NCI-H345 treated with DMSO at 0.1 percent for 48 hours (cell line): ENCODE data around the gene TOP2A.

Experiments
- DNase-seq: peaks from one replicate; lab custom pipeline; 2025; ENCODE audit not compliant: unreplicated experiment; lab: John Stamatoyannopoulos, UW

The TOP2A gene

DNA sequence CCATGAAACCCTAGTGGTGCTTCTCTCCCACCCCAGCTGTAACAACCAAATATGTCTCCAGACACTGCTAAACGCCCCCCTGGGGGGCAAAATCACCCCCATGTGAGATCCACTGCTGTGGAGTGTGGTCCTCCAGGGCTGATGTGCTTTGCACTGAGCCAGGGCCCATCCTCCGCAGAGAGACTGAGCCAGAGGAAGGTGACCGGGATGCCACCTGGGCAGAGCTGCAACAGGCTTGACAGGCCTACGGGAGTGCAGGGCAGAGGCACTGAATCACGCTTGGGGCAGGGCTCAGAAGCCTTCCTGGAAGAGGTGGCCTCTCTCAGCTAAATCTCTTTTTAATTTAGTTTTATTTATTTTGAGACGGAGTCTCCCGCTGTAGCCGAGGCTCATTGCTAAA lies 57.6 kb downstream of the TOP2A start:
- DNase-seq = no peak

DNA sequence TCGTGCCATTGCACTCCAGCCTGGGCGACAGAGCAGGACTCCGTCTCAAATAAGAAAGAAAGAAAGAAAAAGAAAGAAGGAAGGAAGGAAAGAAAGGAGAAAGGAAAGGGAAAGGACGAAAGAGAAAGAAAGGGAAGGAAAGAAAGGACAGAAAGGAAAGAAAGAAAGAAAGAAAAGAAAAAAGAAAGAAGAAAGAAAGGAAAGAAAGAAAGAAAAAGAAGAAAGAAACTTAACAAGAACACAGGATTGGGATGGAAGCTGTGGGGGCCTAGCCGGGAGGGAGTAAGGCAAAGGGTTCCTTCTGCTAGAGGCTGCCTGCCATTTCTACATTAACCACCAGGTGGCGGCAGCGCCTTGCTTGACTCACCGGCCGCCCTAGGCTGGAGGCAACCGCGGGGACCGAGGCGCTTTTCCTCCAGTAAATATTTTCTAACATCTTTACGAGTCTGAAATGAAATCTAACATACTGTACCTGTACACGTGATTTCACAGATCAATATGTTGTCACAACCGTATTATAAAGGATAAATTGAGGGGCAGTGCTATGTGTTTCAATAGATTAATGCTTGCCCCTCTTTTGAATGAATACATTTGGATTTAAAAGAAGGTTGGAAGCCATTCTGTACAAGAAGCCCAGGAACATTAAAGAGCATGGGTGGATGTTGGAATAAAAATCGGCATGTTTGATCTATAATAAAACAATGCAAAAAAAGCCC lies 59.2 kb downstream of the TOP2A start:
- peak; percentile 65 for DNase-seq

DNA sequence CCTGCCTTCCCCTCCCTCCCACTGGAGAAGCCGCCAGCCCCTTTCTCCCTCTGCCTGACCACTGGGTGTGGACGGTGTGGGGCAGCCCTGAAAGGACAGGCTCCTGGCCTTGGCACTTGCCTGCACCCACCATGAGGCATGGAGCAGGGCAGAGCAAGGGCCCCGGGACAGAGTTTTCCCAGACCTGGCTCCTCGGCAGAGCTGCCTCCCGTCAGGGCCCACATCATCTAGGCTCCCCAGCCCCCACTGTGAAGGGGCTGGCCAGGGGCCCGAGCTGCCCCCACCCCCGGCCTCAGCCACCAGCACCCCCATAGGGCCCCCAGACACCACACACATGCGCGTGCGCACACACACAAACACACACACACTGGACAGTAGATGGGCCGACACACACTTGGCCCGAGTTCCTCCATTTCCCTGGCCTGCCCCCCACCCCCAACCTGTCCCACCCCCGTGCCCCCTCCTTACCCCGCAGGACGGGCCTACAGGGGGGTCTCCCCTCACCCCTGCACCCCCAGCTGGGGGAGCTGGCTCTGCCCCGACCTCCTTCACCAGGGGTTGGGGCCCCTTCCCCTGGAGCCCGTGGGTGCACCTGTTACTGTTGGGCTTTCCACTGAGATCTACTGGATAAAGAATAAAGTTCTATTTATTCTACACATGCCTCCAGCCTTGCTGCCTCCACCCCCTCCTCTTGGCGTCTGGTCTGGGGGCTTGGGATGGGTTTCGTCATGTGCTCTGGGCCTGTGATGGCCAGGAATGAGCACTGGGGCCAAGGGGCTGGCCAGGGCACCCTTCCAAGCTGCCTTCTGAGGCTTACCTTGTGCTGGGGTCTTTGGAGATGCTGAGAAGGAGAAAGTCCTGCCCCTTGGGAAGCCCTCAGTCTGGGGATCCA lies 60.5 kb downstream of the TOP2A start:
- no peak for DNase-seq

DNA sequence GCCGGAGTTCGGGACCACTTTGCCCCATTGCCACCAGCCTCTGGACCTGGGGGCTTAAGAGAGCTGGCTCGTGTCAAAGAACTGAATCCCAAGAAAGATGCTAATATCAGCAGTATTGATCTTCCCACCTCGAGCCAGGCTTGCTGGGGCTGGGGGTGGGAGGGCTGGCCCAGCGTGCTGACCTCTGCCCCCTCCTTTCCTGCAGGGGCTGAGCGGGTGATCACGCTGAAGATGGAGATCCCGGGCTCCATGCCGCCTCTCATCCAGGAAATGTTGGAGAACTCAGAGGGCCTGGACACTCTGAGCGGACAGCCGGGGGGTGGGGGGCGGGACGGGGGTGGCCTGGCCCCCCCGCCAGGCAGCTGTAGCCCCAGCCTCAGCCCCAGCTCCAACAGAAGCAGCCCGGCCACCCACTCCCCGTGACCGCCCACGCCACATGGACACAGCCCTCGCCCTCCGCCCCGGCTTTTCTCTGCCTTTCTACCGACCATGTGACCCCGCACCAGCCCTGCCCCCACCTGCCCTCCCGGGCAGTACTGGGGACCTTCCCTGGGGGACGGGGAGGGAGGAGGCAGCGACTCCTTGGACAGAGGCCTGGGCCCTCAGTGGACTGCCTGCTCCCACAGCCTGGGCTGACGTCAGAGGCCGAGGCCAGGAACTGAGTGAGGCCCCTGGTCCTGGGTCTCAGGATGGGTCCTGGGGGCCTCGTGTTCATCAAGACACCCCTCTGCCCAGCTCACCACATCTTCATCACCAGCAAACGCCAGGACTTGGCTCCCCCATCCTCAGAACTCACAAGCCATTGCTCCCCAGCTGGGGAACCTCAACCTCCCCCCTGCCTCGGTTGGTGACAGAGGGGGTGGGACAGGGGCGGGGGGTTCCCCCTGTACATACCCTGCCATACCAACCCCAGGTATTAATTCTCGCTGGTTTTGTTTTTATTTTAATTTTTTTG lies 61.6 kb downstream of the TOP2A start:
- DNase-seq = no peak

DNA sequence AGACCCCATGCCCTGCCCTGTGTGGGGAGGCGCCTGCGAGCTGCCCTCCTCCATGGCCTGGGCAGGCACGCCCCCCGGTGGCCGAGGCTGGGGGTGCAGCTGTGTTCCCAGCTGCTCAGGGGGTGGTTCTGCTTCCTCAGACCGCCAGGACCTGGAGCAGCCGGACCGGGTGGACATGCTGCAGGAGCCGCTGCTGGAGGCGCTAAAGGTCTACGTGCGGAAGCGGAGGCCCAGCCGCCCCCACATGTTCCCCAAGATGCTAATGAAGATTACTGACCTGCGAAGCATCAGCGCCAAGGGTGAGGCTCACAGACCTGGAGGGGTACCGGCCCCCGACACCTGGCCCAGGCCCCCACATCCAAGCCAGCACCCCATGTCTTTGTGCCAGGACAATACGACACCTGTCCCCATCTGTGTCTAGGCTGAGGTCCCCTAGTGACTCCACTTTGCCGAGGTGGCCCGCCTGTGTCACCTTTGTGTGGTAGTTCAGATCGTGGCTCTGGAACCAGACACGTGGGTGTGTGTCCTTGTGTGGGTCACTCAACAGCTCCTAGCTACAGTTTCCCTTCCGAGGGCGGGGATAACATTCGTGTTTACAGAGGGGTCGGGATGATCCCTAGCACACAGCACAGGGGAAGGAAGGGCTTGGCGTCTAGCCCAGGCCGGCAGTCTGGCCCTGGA lies 62.4 kb downstream of the TOP2A start:
- DNase-seq = no peak

DNA sequence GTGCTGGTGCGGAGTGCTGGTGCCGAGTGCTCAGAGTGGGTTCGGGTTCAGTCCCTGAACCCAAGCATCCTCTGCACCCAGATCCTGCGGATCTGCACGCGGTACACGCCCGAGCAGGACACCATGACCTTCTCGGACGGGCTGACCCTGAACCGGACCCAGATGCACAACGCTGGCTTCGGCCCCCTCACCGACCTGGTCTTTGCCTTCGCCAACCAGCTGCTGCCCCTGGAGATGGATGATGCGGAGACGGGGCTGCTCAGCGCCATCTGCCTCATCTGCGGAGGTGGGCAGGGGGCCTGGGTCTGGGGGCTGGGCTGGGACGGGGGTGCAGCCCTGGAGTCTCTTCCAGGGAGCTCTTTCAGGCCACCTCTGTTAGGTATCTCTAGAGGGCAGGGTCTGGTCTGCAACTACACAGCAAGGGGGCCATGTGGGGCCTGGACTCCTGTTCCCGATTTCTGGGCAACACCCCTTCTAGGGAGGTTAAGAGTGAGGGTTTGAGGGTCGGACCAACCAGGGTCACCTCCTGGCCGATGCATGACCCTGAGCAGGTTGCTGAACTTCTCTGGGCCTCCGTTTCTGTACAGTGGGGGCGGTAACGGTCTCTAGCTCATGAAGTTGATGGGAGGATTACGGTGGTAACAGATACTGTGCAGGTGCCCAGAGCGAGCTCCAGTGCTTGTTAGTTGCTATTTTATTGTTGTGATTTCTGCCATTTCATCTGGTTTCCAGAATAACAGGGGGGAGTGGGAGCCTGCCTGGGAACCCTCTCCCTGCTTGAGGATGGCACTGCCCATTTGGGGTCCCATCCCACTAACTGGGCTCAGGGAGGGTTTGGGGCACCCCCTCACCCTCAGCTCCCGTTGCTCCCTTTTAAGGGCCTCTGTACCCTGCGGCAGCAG lies 63.2 kb downstream of the TOP2A start:
- DNase-seq = no peak

DNA sequence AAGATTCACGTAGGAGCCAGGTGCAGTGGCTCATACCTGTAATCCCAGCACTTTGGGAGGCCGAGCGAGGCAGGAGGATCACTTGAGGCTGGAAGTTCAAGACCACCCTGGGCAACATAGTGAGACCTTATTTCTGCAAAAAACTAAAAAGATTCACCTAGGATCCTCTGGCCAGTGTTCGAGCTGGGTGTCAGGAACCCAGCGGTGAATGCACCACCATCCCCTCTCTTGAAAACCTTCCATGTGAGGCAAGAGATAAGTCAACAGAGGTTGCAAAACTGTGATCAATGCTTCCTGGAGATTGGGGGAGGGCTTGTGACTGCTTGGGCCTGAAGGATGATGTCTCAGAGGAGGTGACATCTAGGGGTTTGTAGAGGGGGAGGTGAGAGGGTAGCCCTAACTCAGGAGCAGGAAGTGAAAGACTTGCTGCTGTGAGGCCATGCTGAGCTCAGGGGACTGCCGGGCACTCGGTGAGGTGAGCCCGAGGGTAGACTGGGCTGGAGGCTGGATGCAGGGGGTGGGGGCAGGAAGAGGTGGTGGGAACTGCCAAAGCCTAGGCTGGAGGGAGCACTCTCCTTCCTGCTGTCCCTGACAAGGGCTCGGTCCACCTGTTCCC lies 64.8 kb downstream of the TOP2A start:
- DNase-seq = no peak

DNA sequence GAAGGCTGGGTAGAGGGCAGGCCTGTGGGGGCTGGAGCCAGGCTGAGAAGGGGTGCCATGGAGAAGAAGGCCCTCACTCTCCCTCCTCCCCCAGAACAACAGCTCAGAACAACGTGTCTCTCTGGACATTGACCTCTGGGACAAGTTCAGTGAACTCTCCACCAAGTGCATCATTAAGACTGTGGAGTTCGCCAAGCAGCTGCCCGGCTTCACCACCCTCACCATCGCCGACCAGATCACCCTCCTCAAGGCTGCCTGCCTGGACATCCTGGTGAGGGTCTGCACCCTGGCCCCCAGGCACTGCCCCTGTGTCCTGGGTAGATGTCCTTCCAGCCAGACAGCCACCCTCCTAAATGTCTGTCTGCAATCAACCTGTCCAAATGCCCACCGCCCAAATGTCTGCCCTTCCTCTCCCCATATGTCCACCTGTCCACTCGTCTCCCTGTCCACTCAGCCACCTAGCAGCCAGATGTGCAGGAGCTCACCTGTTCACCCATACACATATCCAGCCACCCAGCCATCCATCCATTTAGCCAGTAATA lies 65.4 kb downstream of the TOP2A start:
- no peak for DNase-seq

DNA sequence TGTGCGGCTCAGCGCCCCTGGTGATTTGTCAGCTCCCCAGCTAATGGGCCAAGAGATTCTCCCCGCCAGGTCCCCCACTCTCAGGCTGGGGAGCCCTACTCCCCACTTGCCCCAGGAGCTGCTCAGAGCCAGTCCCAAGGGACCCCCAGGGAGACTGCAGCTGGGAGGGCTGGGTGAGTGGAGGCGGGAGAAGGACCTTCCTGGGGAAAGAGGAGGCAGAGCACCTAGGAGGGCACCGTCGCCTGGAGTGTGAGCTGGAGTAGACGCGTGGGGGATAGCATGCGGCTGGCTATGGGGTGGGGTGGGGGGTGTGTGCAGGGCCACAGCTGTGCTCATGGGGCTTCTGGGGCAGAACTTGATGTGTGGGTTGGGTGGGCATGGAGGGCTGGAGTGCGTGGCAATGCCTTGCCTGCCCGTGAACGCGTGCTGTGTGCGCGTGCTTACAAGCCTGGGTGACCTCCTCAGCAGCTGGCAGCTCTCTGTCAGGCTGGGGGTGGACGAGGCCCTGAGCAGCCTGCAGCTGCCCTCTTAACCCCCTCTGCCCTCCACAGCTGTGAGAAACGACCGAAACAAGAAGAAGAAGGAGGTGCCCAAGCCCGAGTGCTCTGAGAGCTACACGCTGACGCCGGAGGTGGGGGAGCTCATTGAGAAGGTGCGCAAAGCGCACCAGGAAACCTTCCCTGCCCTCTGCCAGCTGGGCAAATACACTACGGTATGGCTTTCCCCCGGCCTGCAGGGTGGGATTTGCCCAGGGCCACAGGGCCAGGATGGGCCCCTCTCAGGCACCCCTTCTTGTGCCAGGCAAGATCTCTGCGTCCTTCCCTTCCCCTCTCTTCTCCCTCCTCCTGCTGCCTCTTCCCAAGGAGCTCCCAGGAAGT lies 66.1 kb downstream of the TOP2A start:
- DNase-seq = no peak

DNA sequence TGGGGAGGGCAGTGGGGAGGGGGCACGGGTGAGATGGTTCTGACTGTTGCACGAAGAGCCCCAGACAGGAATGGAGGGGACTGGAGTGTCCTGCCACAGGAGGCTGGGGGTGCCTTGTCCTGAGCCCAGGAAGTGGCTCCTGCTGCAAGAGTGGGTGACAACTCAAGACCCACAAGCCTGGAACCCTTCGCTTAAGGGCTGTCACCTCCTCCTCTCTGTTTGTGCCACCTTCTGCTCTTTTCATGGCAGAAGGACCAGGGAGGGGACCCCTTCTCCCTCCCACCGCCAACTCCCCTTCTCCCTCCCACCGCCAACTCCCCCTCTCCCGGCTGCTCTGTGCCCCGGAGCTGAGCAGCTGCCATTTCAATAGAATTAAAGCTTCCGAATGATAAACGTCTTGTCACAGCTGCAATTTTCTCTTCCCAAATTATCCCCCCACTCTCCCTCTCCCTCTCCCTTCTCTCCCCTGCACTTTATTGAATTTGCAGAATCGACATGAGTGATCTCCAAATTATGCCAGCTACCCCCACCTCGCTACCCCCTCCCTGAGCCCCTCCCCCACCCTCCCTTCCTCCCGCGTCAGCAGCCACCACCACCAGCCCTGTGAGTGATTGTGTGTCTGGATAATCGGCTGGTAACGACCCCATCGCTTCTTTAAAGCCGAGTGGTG lies 66.9 kb downstream of the TOP2A start:
- no peak for DNase-seq

DNA sequence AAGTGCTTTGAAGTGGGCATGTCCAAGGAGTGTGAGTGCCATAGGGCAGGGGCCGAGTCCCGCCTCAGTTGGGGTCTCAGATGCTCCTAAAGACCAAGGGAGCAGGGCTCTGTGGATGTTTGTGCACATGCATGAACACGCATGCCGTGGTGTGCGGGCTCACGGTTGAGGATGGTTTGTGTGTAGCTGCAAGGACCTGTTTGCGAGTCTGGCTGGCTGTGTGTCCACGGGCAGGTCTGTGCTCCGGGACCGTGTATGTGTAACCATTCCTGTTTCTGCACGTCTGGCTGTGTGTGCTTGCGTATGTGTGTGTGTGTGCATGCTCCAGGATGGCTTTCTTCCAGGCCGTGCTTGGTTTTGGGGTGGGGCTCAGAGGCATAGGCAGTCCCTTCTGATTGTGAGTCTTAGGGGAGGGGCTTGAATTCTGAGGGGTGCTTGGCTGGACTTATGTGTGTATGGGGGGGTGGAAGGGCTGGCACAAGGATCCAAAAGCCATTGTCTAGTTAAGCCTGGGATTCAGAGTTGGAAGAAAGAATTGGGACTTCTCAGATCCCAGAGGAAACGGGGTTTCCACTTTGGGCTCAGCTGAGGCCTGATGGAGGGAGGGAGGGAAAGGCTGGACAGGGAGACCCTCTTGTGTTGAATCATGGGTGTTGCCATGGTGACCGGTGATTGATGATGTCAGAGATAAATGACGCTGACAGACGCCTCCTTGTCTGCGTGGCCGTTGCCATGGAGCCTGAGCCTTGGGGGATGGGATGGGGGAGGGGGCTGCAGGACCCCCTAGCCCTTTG lies 67.6 kb downstream of the TOP2A start:
- no peak for DNase-seq

DNA sequence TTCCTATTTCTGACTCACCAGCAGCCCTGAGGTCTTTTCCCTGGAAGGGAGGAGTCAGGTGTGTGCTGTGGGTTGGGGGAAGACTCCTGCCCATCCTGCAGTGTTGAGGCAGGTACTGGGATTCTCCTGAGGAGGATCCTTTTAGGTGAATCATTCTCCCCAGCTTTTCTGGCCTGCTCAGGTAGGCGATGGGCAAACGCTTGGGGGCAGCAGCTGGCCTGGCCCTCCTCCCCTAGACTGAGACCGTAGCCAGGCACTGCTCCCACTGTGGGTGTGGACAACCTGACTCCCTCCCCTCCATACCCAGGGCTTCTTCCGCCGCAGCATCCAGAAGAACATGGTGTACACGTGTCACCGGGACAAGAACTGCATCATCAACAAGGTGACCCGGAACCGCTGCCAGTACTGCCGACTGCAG lies 68.2 kb downstream of the TOP2A start:
- no peak for DNase-seq

DNA sequence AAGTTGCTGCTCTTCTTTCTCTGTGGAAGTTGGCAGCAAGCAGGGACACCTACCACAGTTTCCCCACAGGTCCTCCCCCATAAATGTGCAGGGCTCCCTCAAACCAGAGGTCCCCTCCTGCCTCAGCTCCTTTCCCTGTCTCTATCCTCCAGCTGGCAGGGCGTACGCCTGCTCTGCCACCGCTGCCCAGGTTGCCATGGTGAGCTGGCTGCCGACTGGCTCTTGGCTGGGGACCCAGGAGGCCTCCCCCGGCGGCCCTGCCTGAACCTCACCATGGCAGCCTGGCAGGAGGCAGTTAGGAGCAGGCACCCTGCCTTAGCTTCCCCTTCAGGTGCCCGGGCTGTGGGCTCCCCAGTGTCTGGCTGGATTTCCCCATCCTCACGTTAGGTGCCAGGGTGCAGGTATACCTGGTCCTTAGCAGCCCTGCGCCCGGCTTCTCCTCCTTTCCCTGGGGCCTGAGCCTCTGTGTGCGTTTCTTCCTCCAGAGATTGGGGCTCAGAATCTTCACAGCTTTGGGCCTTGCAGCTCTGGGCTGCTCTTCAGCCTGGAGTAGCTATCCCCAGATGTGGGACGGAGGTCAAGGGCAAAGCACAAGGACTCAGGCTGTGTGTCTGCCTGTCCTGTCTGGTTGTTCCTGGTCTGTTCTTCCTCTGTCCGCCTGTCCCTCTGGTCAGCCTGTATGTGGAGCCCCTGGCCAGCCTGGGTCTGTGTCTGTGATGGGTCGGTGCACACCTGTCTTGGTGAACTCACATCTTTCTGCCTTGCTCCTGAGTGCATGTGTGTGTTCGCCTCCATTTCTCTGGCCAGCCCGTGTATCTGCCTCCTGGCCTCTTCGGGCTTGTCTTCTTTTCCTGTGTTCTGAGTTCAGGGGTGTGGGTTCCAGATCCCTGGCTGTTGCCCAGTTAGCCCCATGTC lies 68.9 kb downstream of the TOP2A start:
- DNase-seq = no peak

DNA sequence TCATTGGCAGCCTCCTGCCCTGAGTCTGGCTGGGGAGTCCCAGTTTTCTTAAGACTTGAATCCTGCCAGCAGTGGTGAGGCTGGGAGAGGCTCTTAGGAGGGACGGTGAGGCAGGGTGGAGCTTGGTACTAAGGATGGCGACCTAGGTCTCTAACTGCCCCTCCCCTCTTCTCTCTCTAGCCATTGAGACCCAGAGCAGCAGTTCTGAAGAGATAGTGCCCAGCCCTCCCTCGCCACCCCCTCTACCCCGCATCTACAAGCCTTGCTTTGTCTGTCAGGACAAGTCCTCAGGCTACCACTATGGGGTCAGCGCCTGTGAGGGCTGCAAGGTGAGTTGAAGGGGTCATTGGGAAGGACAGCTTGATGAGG lies 69.6 kb downstream of the TOP2A start:
- DNase-seq = no peak

DNA sequence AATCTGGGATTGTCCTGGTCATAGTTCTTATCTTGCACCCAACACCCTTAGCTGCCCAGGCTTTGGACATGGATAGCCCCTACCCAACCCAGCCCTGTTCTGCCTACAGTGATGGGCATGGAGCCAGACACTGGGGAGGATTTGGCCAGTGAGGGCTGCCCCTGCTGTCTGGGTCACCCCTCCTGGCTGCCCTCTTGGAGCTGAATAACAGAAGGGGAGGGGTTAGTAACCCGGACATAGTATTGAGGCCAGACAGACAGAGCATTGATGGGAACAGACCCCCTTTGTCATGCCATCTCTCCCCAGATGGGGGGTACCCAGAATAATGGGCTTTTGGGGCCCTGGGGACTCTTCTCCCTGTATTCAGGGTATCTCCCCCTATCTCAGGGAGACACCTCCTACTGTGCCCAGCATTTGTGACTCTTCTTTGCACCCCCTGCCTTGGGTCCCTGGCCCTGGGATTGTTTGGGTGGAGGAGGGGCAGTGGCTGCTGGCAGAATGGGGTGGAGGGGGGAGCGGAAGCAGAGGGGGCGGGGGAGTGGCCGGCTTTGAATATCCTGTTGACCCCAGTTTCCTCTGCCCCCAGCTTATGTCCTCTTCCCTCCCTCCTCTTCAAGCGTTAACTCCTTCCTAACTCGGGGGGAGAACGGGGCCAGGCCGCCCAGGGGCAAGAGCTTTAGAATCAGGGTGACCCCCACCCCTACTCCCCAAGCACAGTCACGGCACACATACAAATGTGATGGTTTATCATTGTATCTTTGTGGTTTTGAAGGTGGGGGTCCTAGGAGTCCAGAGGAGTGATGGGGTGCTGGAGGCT lies 70.2 kb downstream of the TOP2A start:
- DNase-seq = no peak
